Kidney (tissue), 14 donors: ENCODE measurements around the gene MCAM. TPM values are rescaled to one million over a fixed set of nuclear protein-coding genes. Genes with fewer than 3 reads are reported as not detected.

ENCODE experiments used
- DNase-seq, 5 donors: peaks; one replicate each; pipeline ENCODE4 v3.0.0-alpha.2; 2013 to 2020
- FAIRE-seq: peaks from 2 replicates; lab custom pipeline; 2012; peaks lifted over from hg19 to GRCh38; lab: Jason Lieb, UNC
- H3K27ac ChIP-seq, 2 donors: one replicate each; pipeline ENCODE4 v1.7.0; 2013; ENCODE audit warnings: low read depth in 2 of 2, low read length in 2 of 2, inconsistent platforms in 1 of 2
- H3K27me3 ChIP-seq: one replicate; pipeline ENCODE4 v1.7.1; 2013; ENCODE audit warnings: low read length, inconsistent platforms; ENCODE audit not compliant: control insufficient read depth, insufficient read depth
- H3K36me3 ChIP-seq, 3 donors: one replicate each; pipeline versions ENCODE4 v1.7.0 to v1.7.1; 2013; ENCODE audit warnings: low read length in 3 of 3, control low read depth in 1 of 3, inconsistent platforms in 1 of 3; ENCODE audit not compliant: insufficient read depth in 3 of 3, control insufficient read depth in 2 of 3
- H3K4me1 ChIP-seq, 3 donors: one replicate each; pipeline versions ENCODE4 v1.7.0 to v1.7.1; 2013; ENCODE audit warnings: low read length in 3 of 3, inconsistent platforms in 1 of 3, low read depth in 1 of 3; ENCODE audit not compliant: control insufficient read depth in 2 of 3, insufficient read depth in 2 of 3
- H3K4me3 ChIP-seq, 3 donors: one replicate each; pipeline versions ENCODE4 v1.7.0 to v1.8.1; 2013; ENCODE audit warnings: low read length in 3 of 3, control low read depth in 1 of 3, inconsistent platforms in 1 of 3
- H3K9ac ChIP-seq, 3 donors: one replicate each; pipeline versions ENCODE4 v1.7.0 to v1.7.1; 2013; ENCODE audit warnings: low read length in 3 of 3, control low read depth in 1 of 3, inconsistent platforms in 1 of 3
- H3K9me3 ChIP-seq, 3 donors: one replicate each; pipeline versions ENCODE4 v1.7.0 to v1.7.1; 2013; ENCODE audit warnings: low read length in 3 of 3, control low read depth in 1 of 3, inconsistent platforms in 1 of 3; ENCODE audit not compliant: control insufficient read depth in 2 of 3, insufficient read depth in 1 of 3
- CTCF ChIP-seq: IDR thresholded peaks from 3 replicates; pipeline ENCODE4 v1.5.1; 2012; ENCODE audit warnings: mild to moderate bottlenecking, moderate library complexity, borderline replicate concordance; ENCODE audit not compliant: insufficient read depth; ENCODE audit errors: extremely low read depth
- intact Hi-C: fragments of 100-400 bp; cut with DNase I; formaldehyde crosslinking; loops from one replicate; pipeline ENCODE4 v1.11.1; 2022
- polyA plus RNA-seq: library from polyadenylated mRNA; stranded (reverse); fragments of 350-450 nt; fragmentation: Illumina TruSeq; extraction: RNeasy Lipid Tissue Mini Kit (QIAGEN cat#74804); gene quantifications from one replicate; pipeline ENCODE4 v1.2.3, GENCODE V29; 2014; ENCODE audit warnings: low read depth, low replicate concordance; ENCODE audit not compliant: insufficient read depth
- total RNA-seq: library from RNA; stranded (reverse); fragmentation: NEBNext Ultra II Directional; extraction: Animal tissue kit (Norgen Biotek cat#: 25700); gene quantifications from one replicate; pipeline ENCODE4 v1.2.1, GENCODE V29; 2021
- donor health status: control.
- donor health status: control.
- donor health status: control.
- donor health status: control.
- donor health status: control.
- donor health status: DM: yes; HTN: yes; CAD: no.
- donor health status: Normal renal cell carcinoma (clear cell type).

The MCAM gene
- total and polyA plus RNA-seq, 2 donors from 2014 or later: 42.1 to 137 TPM

DNA sequence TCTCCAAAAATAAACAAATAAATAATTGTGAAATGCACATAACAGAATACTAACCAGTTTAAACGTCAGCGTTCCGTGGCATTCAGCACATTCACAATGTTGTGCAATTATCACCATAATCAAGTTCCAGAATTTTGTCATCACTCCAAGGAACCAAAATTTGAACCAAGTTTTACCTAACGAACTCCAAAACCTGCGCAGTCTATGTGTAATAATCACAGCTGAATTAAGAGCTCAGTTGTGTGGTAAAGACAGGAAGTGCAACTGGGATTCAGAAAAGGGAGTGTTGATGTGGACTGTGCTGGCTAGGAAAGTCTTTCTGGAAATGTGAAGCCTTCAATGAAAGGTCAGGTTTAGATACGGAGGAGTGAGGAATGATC, 5.4 kb upstream of the MCAM start:
- Histone ChIP-seq H3K9me3 (no peaks in the 10 kb centered on the region), H3K4me1 (peaks cover 0 to 14% (median 0%) of the 10 kb centered on the region in 3 donors), H3K4me3 (no peak overlapping the region), H3K36me3 (no peaks in the 10 kb centered on the region), H3K9ac (no peak overlapping the region), H3K27me3 (no peaks in the 10 kb centered on the region), H3K27ac (no peak overlapping the region)
- DNase-seq (peak in 1 of 5 donors; percentile 8), FAIRE-seq (no peak)
- TF ChIP-seq CTCF: no peak
- intact Hi-C loops: no loop called here

DNA sequence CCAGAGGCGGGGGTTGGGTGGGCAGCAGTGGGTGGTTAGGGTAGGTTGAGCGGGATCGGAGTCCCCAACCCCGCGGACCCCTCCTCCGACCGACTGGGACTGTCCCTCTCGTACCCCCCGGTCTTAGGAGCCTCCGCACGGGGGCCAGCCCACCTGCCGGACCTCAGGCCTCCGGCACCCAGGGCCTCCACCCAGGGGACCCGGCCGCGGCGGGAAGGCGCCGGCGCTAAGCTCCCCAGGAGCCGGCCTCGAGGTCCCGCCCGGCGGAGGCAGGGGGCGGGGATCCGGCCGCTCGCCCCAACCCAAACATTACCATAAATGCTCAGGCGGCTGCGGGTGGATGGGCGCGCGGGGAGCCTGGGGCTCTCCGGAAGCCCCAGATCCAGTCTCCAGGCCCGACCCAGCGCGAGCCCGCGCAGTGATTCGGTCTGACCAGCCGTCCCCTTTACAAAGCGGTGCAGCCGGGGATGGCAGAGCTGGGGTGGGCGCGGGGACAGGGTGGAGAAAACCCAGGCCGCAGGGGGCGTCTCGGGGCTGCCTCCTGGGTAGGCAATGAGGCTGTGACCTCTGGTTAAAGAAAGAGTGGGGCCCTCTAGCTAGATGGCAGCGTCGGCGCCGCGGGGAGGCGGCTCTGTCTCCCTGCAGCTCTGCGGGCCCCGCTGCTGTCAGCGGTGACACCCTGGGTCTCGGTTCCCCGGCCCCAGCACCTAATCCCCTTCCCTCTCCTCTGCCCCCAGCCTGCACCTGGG, 4.0 kb upstream of the MCAM start:
- Histone ChIP-seq H3K4me3 (peak overlapping the region in 2 of 3 donors; percentile 41 to 60), H3K9ac (peak overlapping the region in 1 of 3 donors; percentile 68), H3K9me3 (no peaks in the 10 kb centered on the region), H3K27me3 (no peaks in the 10 kb centered on the region), H3K36me3 (no peaks in the 10 kb centered on the region), H3K27ac (peak overlapping the region; percentile 63 to 78), H3K4me1 (peaks cover 0 to 17% (median 2%) of the 10 kb centered on the region in 3 donors)
- intact Hi-C loops: no loop called here
- DNase-seq (peak; percentile 75 to 91 (median 85)), FAIRE-seq (no peak)
- no peak for TF ChIP-seq CTCF

DNA sequence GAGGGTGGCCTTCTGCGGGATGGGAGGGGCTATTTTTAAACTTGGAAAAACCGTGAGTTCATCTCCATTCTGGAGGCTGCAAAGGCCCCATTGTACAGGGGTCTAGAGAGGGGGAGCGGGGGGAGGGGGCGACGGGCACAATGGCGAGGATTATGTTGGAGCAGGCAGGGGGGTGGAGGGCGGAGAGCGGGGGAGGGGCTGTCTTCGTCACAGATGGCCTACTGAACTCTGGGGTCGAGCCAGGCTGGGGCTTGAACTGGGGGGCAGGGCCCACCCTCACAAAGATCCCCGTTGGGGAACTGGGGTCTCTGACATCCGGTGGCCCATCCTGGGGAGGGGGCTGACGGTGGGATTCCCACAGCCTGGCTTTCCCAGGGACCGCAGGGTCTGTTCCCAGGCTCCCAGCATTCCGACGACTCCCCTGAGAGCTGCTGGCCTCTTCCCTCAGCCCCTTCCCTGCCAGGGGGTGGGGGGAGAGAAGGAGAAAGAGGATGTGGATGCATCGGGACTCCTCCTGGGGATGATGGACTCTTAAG, 3.4 kb upstream of the MCAM start:
- intact Hi-C loops: no loop called here
- H3K4me1 ChIP-seq: peaks cover 0 to 24% (median 9%) of the 10 kb centered on the region in 3 donors
- DNase-seq: peak; percentile 53 to 83 (median 81)

More for the DNA sequence above, 3.4 kb upstream of the MCAM start:
- no peak for FAIRE-seq
- Histone ChIP-seq H3K27ac (peak overlapping the region; percentile 63 to 78), H3K9ac (peak overlapping the region in 1 of 3 donors; percentile 51), H3K36me3 (no peaks in the 10 kb centered on the region), H3K27me3 (no peaks in the 10 kb centered on the region), H3K4me3 (peak overlapping the region in 1 of 3 donors; percentile 60), H3K9me3 (no peaks in the 10 kb centered on the region)
- TF ChIP-seq CTCF: no peak
